SK-N-SH treated with all-trans-retinoic acid at 6 μM for 48 hours (cell line): ENCODE data around the gene SCN2A.

Experiments used
- BACH2 ChIP-seq: fragments of 250-450 bp; sonication (Bioruptor Pico); IDR thresholded peaks from 2 replicates; pipeline ENCODE4 v1.9.0; 2021; ENCODE audit warnings: mild to moderate bottlenecking, borderline replicate concordance
- ESRRG ChIP-seq: fragments of 250-450 bp; sonication (Bioruptor Pico); IDR thresholded peaks from 2 replicates; pipeline ENCODE4 v1.6.1; 2021; ENCODE audit warnings: mild to moderate bottlenecking
- GLIS3 ChIP-seq: fragments of 250-450 bp; sonication (Bioruptor Pico); IDR thresholded peaks from 2 replicates; pipeline ENCODE4 v1.5.0; 2020; ENCODE audit warnings: mild to moderate bottlenecking, moderate library complexity
- ISL1 ChIP-seq: fragments of 250-450 bp; sonication (Bioruptor Pico); IDR thresholded peaks from 2 replicates; pipeline ENCODE4 v2.1.2; 2022; ENCODE audit warnings: mild to moderate bottlenecking, moderate library complexity
- PATZ1 ChIP-seq: fragments of 250-450 bp; sonication (Bioruptor Pico); IDR thresholded peaks from 2 replicates; pipeline ENCODE4 v1.8.0; 2020; ENCODE audit warnings: mild to moderate bottlenecking, moderate library complexity, borderline replicate concordance
- RARB ChIP-seq: fragments of 250-450 bp; sonication (Bioruptor Pico); IDR thresholded peaks from 2 replicates; pipeline ENCODE4 v1.8.0; 2021; ENCODE audit warnings: mild to moderate bottlenecking, moderate library complexity
- TOX ChIP-seq: fragments of 250-450 bp; sonication (Bioruptor Pico); IDR thresholded peaks from 2 replicates; pipeline ENCODE4 v1.8.0; 2021; ENCODE audit warnings: mild to moderate bottlenecking, moderate library complexity, borderline replicate concordance
- ZFP30 ChIP-seq: fragments of 450-650 bp; formaldehyde crosslinking; IDR thresholded peaks from 2 replicates; pipeline ENCODE4 v1.5.0; 2022; ENCODE audit warnings: mild to moderate bottlenecking, moderate library complexity
- ZNF70 ChIP-seq: fragments of 450-650 bp; formaldehyde crosslinking; IDR thresholded peaks from 2 replicates; pipeline ENCODE4 v1.5.0; 2020; ENCODE audit warnings: mild to moderate bottlenecking, moderate library complexity
- ZNF8 ChIP-seq: fragments of 450-650 bp; formaldehyde crosslinking; IDR thresholded peaks from 2 replicates; pipeline ENCODE4 v1.5.0; 2020; ENCODE audit warnings: mild to moderate bottlenecking, moderate library complexity
- TF ChIP-seq, protein P1 (sequence below): fragments of 250-450 bp; sonication (Bioruptor Pico); IDR thresholded peaks from 2 replicates; pipeline ENCODE4 v1.5.1; 2020; ENCODE audit warnings: low read depth, mild to moderate bottlenecking, moderate library complexity

DNA sequence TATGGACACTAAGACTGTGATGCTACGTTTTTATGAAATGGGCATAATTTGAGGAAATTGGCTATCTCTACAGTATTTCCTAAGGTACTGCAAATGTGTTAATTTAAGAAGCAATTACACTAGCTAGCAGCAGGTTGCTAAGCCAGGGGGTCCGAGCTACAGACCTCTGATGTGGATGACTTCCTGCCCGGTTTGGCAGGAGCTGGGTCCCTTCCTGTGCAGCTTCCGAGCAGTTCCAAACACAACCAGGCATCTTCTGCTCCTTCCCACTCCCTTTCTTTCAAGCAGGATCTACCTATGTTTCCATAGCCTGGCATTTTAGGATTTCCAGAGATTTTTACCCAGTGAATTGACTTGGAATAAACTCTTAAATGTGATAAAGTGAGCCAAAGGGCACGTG is 55.7 kb downstream of the SCN2A start:
- TF ChIP-seq GLIS3 (no peak), ZNF8 (no peak), BACH2 (no peak), RARB (CRISPR knock-in tag) (no peak), ISL1 (CRISPR knock-in tag) (no peak), ESRRG (CRISPR knock-in tag) (no peak), ZNF70 (CRISPR knock-in tag) (no peak), PATZ1 (CRISPR knock-in tag) (no peak), ZFP30 (CRISPR knock-in tag) (no peak), TOX (CRISPR knock-in tag) (no peak)
- TF ChIP-seq, protein P1, sequence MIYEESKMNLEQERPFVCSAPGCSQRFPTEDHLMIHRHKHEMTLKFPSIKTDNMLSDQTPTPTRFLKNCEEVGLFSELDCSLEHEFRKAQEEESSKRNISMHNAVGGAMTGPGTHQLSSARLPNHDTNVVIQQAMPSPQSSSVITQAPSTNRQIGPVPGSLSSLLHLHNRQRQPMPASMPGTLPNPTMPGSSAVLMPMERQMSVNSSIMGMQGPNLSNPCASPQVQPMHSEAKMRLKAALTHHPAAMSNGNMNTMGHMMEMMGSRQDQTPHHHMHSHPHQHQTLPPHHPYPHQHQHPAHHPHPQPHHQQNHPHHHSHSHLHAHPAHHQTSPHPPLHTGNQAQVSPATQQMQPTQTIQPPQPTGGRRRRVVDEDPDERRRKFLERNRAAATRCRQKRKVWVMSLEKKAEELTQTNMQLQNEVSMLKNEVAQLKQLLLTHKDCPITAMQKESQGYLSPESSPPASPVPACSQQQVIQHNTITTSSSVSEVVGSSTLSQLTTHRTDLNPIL, result no peak
